IPS DF 4.7 (cell line): Measurements from ENCODE around the gene CBX4.

ENCODE experiments used
- DNase-seq: peaks from one replicate; pipeline ENCODE4 v3.0.0-alpha.2; 2013; ENCODE audit warnings: low spot score; ENCODE audit errors: extremely low read depth

CBX4 gene

GRCh38 chr17:79789943-79790804 is 49.1 kb downstream of the CBX4 start:
- DNase-seq = no peak

GRCh38 chr17:79788989-79789942 is 50.0 kb downstream of the CBX4 start:
- no peak for DNase-seq

- no peak for DNase-seq
These were observed 50.8 kb downstream of the CBX4 start for GRCh38 chr17:79788455-79788854.

GRCh38 chr17:79786930-79787643 is 52.2 kb downstream of the CBX4 start:
- no peak for DNase-seq

- DNase-seq = no peak
These were observed 53.1 kb downstream of the CBX4 start for GRCh38 chr17:79785900-79786810.

- no peak for DNase-seq
These were observed 54.0 kb downstream of the CBX4 start for GRCh38 chr17:79785017-79785899.

- DNase-seq = no peak
These were observed 54.8 kb downstream of the CBX4 start for GRCh38 chr17:79784353-79785016.

- DNase-seq = no peak
These were observed 55.3 kb downstream of the CBX4 start for GRCh38 chr17:79783891-79784290.
